Stomach (tissue), 9 donors: Measurements from ENCODE around the gene TMCO1. TPM values are rescaled to one million over a fixed set of nuclear protein-coding genes. Genes with fewer than 3 reads are reported as not detected.

Experiments used
- DNase-seq, 2 donors: peaks; one replicate each; pipeline versions ENCODE4 v3.0.0 to v3.0.0-alpha.2; 2013 to 2019
- H3K27ac ChIP-seq, 5 donors: fragments of 200-600 bp in 4 of 5; sonication (generic) in 4 of 5; one replicate each; pipeline ENCODE4 v1.5.1; 2013 to 2019; ENCODE audit warnings: mild to moderate bottlenecking in 1 of 5, moderate library complexity in 1 of 5
- H3K27me3 ChIP-seq, 3 donors: fragments of 200-600 bp; sonication (generic); one replicate each; pipeline ENCODE4 v1.5.1; 2017 to 2019; ENCODE audit warnings: mixed run types in 1 of 3
- H3K36me3 ChIP-seq, 4 donors: fragments of 200-600 bp; sonication (generic); 1 replicate in 3 of 4; 2 replicates in 1 of 4; pipeline ENCODE4 v1.5.1; 2016 to 2019
- H3K4me1 ChIP-seq, 4 donors: fragments of 200-600 bp; sonication (generic); one replicate each; pipeline ENCODE4 v1.5.1; 2016 to 2019
- H3K4me3 ChIP-seq, 4 donors: fragments of 200-600 bp; sonication (generic) in 3 of 4; one replicate each; pipeline ENCODE4 v1.5.1; 2016 to 2019; ENCODE audit warnings: mild to moderate bottlenecking in 1 of 4
- H3K9me3 ChIP-seq, 4 donors: fragments of 200-600 bp; sonication (generic); one replicate each; pipeline ENCODE4 v1.5.1; 2016 to 2019
- CTCF ChIP-seq, 7 experiments: fragments of 450-650 bp in 4 of 7; fragments of 200-600 bp in 3 of 7; sonication (generic) in 3 of 7; IDR thresholded peaks; one replicate each; pipeline ENCODE4 v1.5.1; 2016 to 2019; ENCODE audit warnings: antibody characterized with exemption in 7 of 7, control low read depth in 2 of 7, mild to moderate bottlenecking in 1 of 7
- EP300 ChIP-seq: sonication (generic); formaldehyde crosslinking; IDR thresholded peaks from one replicate; pipeline ENCODE4 v1.6.1; 2017; ENCODE audit warnings: antibody characterized with exemption
- POLR2A ChIP-seq, 4 donors: fragments of 450-650 bp; IDR thresholded peaks; one replicate each; pipeline ENCODE4 v1.6.1; 2016; ENCODE audit warnings: antibody characterized with exemption in 4 of 4, control low read depth in 2 of 4, mild to moderate bottlenecking in 1 of 4, moderate library complexity in 1 of 4
- POLR2AphosphoS5 ChIP-seq, 3 donors: sonication (generic); formaldehyde crosslinking; IDR thresholded peaks; one replicate each; pipeline ENCODE4 v1.6.1; 2016; ENCODE audit warnings: antibody characterized with exemption in 3 of 3
- WGBS, 5 donors: extraction: QIAGEN DNeasy Blood & Tissue Kit in 3 of 5; methylation state at CpG; one replicate each; pipeline versions ENCODE4 v1.1.5 to v1.1.7; 2013 to 2018; 5-methylcytosine and 5-hydroxymethylcytosine counted together
- intact Hi-C: fragments of 100-400 bp; cut with DNase I; formaldehyde crosslinking; loops from one replicate; pipeline ENCODE4 v1.15.1; 2023; ENCODE audit warnings: low total_unique reads
- polyA plus RNA-seq, 3 donors: library from polyadenylated mRNA; stranded (reverse); fragments of 200-250 nt; gene quantifications; one replicate each; pipeline ENCODE4 v1.2.3, GENCODE V29; 2013
- total RNA-seq, 5 donors: library from RNA; depleted of rRNA; stranded (reverse); fragments of >200 nt; gene quantifications; one replicate each; pipeline versions ENCODE4 v1.1.0 to v1.2.3, GENCODE V29; 2014 to 2016
- donor health status: healthy with polysubstance abuse.
- donor health status: Bipolar disorder and iron deficiency.
- donor health status: healthy.

Gene TMCO1
- total and polyA plus RNA-seq, 8 donors, result 6.7 to 69.2 (median 39.8) TPM

- intact Hi-C loops, result no loop called here
- Histone ChIP-seq H3K4me1 (peaks cover 0 to 23% (median 13%) of the 10 kb centered on the region in 4 donors), H3K27ac (no peak overlapping the region), H3K4me3 (no peak overlapping the region), H3K36me3 (peaks cover 20 to 83% (median 78%) of the 10 kb centered on the region in 4 donors), H3K27me3 (no peaks in the 10 kb centered on the region), H3K9me3 (no peaks in the 10 kb centered on the region)
- WGBS, 5 donors, result 51 to 77% (median 69%) methylated on average over 2 of the region's 2 CpGs
- no peak for TF ChIP-seq POLR2AphosphoS5 (IDR thresholded peaks at IDR 0.05)
- TF ChIP-seq EP300, result no peak
- no peak for TF ChIP-seq POLR2A (IDR thresholded peaks at IDR 0.05)
- TF ChIP-seq CTCF (IDR thresholded peaks at IDR 0.05), result no peak
- peak in 1 of 2 donors; percentile 37 for DNase-seq
Observed at GRCh38 chr1:165680303-165680702, 88.4 kb downstream of the TMCO1 start.

- Histone ChIP-seq H3K4me3 (no peak overlapping the region), H3K27ac (no peak overlapping the region), H3K4me1 (peaks cover 0 to 17% (median 9%) of the 10 kb centered on the region in 4 donors), H3K27me3 (no peaks in the 10 kb centered on the region), H3K9me3 (no peaks in the 10 kb centered on the region), H3K36me3 (peaks cover 20 to 87% (median 82%) of the 10 kb centered on the region in 4 donors)
- whole genome bisulfite sequencing, 5 donors, result 20 to 94% (median 48%) methylated on average over 1 of the region's 1 CpG
- no peak for DNase-seq
- intact Hi-C loops, result no loop called here
- TF ChIP-seq CTCF (IDR thresholded peaks at IDR 0.05) (no peak), POLR2AphosphoS5 (IDR thresholded peaks at IDR 0.05) (no peak), POLR2A (IDR thresholded peaks at IDR 0.05) (no peak), EP300 (no peak)
Observed at GRCh38 chr1:165679282-165680036, 89.2 kb downstream of the TMCO1 start.

GRCh38 chr1:165678509-165678908, 90.2 kb downstream of the TMCO1 start:
- Histone ChIP-seq H3K9me3 (no peaks in the 10 kb centered on the region), H3K4me3 (no peak overlapping the region), H3K36me3 (peaks cover 20 to 93% (median 86%) of the 10 kb centered on the region in 4 donors), H3K27me3 (no peaks in the 10 kb centered on the region), H3K27ac (no peak overlapping the region), H3K4me1 (peaks cover 0 to 7% (median 1%) of the 10 kb centered on the region in 4 donors)
- WGBS, 5 donors, result 0 to 49% (median 24%) methylated on average over 2 of the region's 2 CpGs
- DNase-seq, result no peak
- intact Hi-C loops, result no loop called here
- no peak for TF ChIP-seq POLR2A (IDR thresholded peaks at IDR 0.05)
- no peak for TF ChIP-seq CTCF (IDR thresholded peaks at IDR 0.05)
- TF ChIP-seq EP300, result no peak
- no peak for TF ChIP-seq POLR2AphosphoS5 (IDR thresholded peaks at IDR 0.05)

Other genes starting within 250 kb of the TMCO1 start
- gene LRRC52, start 224.9 kb downstream of the TMCO1 start, total RNA-seq, result not detected
- gene LRRC52, start 224.9 kb downstream of the TMCO1 start, polyA plus RNA-seq, result not detected
- 100 to 1,000 TPM in 4 of 5 donors, 10 to 100 TPM in 1; 46.1 to 310 (median 120) TPM for gene MGST3, start 137.6 kb downstream of the TMCO1 start, total RNA-seq
- gene MGST3, start 137.6 kb downstream of the TMCO1 start, polyA plus RNA-seq, result 100 to 1,000 TPM; 107 to 178 (median 127) TPM
- gene ALDH9A1, start 70.3 kb downstream of the TMCO1 start, total RNA-seq, result 100 to 1,000 TPM in 1 of 5 donors, 10 to 100 TPM in 3, under 1 TPM in 1; 0.87 to 101 (median 45.9) TPM
- gene ALDH9A1, start 70.3 kb downstream of the TMCO1 start, polyA plus RNA-seq, result 10 to 100 TPM; 25.2 to 51.0 (median 35.8) TPM
- 10 to 100 TPM; 12.3 to 72.8 (median 40.4) TPM for gene UCK2, start 58.7 kb upstream of the TMCO1 start, total RNA-seq
- gene UCK2, start 58.7 kb upstream of the TMCO1 start, polyA plus RNA-seq, result 10 to 100 TPM; 16.5 to 21.5 (median 20.5) TPM